ENCODE results near the gene CERKL.

CERKL gene

DNA sequence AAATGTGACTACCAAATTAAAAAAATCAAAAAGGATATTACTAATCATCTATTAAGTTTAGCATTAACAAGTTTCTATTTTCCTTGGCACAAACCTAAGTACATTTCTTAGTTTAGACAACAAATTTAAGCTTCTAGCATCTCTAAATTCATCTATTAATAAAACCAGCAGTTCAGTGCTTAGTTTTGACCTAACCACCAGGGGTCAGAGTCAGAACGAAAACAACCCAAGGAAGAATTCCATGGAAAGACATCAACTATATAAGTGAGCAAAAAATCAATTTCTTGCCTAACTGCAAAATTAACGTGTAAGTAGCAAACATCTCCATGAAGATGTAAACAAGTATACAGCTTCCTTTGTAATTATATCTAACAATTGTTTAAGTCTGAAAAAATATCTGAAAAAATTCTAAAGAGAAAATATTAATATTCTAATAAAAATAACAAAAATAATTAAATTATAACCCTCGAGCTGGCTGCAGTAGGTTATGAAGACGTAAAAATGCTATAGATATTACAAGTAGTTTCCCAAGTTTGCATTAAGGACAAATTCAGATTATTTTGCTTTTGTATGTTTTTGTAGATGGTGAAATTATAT is 83.7 kb downstream of the CERKL start:
- DNase-seq = peak; percentile 69

DNA sequence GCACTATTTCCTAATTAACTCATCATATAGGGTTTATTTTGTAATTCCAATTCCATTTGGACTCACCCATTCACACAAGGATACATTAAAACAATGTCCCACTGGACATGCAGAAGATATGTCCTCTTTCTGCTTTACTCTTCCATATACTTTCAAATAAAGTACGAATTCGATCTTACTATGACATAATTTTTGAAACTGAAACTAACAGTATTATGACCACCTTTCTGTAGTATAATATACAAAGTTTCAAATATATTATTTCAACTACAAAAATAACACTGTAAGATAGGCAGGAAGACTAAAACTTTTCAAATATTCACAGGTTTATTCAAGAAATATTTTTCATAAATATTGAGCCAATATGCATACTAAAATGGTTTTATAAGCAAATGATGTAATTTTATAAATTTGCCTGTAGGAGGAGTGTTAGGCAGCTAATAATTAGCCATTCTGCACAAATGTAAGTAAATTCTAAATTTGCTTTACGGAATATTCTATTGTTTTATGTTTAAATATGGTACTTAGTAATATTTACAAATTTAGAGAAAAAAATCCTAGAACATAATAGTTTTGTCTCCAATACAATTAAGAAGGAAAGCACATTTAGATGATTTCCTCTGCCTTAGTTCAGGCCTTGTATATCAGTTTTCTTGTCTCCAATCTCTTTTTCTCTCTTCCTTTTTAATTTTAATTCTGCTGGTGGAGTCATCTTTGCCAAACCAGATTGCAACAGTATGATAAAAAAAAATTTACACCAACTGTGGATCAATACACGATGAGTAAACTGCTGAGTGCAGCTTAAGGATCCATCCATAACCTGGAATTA is 85.9 kb downstream of the CERKL start:
- DNase-seq = peak; percentile 9

DNA sequence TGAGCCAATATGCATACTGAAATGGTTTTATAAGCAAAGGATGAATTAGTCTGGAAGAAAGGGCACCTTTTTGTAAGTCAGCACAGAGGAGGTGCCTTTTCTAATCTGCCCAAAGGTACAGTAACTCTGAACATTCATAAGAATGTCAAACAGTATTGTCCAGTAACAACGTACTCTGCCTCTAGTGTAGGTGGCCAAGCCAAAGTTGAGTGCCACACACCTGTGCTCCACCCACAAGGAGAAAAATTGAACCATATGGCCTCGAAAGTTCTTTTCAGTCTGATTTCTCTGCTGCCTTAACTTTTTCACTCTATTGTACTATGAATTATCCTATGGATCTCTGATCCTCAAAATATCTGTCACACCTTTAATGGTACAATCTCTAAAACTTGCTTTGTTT is 86.8 kb downstream of the CERKL start:
- no peak for DNase-seq

DNA sequence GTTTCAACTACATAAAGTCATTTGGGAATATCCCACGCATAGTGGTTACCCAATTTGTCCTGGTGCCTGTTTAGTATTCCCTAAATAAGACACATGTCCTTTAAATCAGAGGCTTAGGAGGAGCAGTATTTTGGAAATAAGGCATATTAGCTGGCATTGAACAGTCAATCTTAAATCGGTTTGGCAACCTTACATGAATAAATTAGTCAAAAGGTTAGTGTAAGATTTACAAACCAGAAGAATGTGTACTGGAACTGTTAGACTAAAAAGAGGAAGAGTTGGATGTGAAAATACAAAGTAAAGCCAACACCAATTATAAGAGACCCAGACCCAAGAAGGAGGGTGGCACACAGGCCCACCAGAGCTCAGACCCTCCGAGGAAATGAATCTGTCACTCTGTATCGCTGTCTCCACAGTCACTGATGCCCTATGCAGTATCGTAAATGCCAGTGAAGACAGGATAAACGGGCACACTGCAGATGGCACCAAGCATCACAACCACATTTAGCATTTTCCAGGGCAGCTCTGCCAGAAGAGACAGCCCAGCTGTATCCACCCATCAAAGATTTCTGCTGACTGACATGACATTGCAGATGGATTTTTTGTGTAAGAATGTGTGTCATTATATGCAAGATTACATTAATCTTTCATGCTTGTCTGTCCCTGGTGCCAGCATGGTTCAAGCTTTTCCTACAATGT is 90.4 kb downstream of the CERKL start:
- peak; percentile 32 for DNase-seq

DNA sequence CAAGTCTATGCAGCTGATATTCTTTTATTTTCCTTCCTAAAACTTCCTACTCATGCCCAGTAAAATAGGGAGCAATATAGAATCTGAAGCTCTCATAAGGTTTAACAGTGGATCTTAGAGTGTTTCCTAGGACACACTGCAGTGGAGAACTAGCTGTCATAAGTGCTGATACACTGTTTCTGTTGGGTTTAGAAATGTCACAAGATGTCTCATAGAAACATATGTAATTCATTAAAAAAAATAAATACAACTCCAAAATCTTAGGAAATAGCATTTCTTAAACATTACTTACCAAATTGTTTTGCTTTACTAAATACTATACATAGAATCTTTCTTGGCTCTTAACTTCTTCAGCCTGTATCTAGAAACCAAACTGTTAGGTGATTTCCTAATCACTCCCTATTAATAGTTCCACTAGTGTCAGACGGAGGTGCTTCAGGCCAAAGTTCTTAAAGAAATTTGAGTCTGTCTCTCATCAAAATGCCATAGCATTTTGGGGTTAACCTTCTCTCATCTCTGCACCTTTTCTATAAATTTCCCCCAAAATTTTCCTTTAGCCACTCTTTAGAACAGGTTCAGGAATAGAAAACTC is 93.7 kb downstream of the CERKL start:
- no peak for DNase-seq

DNA sequence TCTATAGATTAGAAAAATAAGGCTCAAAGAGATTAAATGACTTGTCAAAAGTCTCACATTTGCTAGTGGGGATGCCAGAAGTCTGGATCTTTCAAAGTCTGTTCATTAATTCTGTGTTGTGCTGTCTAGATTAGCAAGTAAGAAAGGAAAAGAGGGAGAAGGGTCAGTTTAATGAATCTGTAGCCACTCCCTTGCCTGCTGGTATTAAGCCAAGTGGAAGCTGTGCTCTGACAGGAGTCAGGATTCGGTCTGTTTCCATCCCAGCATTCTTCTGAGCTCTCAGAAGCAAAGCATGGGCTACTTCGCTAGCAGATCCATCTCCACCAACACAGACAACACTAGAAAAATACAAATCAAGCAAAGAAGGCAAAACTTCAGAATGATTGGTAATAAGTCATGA is 98.5 kb downstream of the CERKL start:
- DNase-seq = no peak

DNA sequence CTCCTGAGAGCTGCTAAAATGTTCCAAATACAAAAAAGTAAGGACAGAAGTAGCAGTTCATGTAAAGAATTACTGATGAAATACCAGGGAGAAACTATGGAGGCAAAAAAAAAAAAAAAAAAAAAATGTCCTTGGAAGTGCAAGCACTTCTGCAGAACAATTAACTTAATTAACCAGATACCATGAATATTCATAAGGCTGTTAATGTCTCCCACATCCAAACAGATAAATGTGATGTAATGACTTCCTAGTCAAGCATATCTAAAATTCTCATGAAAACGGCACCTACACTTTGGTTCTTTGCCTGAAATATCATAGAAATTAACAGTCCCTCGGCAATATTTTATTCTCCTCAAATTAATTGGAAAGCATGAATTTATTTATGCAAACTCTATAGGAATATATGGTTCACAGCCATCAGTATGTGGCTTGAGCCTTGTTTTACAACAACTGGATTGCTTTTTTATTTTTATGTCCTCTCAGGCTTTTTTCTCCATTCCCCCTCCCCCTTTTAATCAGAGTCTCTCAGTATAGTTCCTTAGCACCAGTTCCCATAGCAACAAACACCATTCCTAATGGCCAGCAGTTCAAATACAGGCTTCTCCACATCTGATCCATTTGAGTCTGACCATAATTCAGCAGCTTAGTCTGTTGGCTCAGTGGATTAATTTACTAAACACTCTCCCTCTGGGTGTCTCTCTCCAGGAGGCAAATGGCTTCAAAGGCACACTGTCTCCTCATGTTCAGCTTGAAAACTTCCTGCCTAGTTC is 102.7 kb downstream of the CERKL start:
- no peak for DNase-seq

DNA sequence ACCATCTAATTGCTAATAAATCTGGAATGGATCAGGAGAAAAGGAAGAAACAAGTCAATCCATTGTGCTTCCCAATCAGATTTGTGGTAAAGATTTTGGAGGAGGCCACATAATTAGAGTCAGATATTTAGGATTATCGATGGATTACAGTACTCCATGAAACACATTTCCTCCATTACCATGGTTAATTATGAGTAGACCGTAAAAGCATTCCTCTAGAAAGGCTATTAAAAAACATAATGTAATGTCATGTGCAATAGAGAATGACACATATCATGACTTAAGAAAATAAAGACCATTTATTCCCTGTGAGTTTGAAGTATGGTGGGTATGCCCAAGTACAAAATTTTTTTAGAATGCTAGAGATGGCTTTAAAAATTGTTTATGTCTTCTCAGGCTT is 103.7 kb downstream of the CERKL start:
- no peak for DNase-seq

DNA sequence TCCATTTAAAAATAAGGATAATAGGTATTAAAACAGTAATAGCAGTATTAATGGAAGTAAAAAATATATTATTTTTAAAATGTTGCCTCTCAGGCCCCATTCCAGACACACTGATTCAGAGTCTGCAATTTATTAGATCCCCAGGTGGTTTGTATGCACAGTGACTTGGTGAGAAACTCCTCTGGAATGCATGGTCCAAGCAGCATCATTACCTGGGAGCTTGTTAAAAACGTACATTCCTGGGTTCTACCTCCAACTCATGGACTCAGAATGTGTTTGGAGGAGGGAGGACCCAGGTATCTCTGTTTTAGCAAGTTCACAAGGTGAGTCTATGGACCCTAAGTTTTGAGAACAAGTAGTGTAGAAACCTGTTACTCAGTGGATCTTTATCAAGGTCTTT is 104.1 kb downstream of the CERKL start:
- DNase-seq = no peak

DNA sequence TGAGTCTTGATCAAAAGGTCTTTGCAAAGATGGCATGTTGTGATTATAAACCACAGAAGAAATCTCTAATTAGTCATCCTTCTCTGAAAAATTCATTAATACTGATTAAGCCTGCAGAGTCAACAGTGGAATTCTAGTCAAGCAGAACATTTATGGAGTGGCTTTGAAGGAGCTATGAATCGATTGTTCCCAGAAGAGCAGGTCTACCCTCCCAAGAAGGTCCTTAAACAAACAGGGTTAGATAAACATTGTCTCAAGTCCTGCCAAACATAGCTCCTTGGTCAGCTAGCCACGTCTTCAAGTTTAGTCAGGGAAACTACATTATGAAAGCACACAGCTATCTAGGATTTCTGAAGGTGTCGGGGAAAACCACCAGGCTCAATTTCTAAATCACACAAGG is 110.8 kb downstream of the CERKL start:
- DNase-seq = no peak

DNA sequence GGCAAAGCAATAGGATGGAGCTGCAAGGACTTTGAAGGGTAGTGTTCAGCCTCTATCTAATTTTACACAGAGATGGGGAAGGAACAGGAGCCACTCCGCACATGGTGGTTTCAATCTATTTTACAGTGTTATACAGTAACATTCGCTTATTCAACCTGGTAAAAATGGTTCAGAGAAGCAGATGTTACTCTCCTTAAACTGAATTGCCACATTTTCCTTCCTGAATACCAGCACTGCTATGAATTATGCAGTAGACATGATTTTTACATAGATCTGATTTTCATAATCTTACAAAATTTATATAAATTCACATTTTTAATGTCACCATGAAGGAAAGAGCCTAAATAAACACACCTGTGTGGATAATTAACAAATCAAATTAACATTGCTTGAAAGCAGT is 114.7 kb downstream of the CERKL start:
- no peak for DNase-seq

DNA sequence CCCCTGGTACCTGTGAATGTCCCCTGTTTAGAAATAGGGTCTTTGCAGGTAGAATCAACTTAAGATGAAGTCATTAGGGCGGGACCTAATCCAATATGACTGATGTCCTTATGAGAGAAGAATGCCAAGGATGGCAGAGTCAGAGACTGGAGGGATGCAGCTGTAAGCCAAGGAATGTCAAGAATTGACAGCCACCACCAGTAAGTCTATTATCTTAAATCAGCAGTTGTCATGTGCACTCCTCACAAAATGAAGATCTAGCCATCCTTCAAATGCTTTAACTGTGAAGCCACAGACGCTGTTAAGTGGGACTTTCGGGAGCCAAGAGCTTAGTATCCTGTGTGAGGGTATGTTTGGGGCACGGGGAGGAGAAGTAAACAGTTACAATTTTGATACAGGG is 116.5 kb downstream of the CERKL start:
- no peak for DNase-seq

DNA sequence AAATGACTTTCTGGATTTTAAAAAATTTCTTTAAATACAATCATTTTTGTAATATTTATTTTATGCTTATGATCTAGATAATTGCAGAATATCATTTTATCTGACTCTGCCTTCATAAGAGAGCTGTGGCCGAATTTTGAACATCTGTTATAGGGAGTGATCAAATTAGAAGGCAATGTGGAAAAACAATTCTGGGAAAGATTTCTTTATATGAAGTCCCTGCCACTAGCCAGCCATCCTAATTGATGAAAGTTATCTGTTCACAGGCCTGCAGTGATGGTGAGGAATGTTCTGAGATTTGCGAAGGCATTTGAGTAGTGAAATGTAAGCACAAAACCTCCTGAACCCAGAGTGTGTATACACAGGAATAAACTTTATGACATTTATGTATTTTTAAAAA is 120.2 kb downstream of the CERKL start:
- DNase-seq = no peak

DNA sequence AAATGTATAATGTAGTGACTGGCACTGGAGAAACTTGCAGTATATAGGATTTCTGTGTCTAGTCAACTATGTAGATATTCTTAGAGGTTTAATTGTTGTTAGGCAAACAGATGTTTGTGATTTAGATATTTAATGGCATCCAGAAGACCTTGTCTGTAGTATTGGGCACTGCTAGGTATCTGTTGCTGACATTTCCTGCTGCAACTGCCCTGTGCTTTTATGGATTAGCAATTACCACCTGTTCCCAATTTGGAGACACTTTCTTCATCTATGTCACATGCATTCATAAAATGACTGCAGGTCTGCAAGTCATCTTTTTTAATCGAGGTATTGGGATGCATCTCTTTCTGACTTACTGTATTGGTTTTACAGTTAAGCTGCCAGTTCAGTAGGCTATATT is 128.5 kb downstream of the CERKL start:
- no peak for DNase-seq

DNA sequence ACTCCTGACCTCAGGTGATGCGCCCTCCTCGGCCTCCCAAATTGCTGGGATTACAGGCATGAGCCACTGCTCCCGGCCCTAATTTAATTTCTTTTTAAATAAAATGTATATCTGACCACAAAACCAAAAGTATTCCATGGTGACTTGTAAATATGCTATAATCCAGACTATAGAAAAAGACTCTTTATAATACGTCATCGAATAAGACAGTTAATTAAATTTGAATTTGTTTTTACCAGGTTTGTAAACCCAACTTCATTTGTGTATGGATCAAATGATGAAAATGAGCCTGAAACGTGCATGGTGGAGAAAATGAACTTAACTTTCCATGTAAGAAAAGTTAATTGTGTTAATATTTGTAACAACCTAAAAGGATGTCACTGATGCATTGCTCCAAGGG is 129.8 kb downstream of the CERKL start:
- DNase-seq = no peak

DNA sequence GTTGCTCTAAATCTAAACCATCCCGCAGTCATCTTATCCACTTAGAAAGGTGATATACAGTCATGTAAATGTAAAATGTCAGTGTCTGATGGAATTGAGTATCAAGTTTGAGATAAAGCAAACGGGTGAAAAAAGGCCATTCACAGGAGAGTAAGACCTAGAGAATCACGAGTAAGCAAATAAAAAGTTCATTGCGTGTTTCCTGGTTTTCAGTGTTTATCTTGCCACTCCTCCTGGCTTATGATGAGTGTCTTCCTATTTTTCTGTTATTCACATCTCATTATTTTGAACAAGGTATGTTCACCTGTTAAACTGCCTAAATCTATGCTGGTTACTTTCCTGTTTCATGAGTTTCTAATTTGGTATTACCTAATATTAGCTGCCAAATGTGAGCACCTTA is 130.9 kb downstream of the CERKL start:
- no peak for DNase-seq

DNA sequence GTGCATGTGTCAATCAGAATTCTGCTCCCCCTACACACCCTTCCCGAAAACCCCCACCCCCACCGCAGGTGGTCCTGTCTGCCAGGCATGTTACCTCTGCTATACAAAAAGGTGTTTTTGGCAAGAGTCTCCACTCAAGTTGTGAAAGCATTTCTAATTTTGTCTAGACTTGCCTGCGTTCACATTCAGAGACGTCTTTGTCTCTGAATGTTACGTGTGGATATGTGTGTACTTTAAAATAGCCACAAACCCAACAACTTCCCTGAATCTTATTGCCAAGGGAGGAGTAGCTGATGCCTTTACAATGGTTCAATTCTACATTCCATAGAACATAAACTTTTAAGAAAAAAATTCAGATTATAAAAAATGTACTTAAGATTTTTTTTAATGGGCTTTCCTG is 133.1 kb downstream of the CERKL start:
- no peak for DNase-seq

DNA sequence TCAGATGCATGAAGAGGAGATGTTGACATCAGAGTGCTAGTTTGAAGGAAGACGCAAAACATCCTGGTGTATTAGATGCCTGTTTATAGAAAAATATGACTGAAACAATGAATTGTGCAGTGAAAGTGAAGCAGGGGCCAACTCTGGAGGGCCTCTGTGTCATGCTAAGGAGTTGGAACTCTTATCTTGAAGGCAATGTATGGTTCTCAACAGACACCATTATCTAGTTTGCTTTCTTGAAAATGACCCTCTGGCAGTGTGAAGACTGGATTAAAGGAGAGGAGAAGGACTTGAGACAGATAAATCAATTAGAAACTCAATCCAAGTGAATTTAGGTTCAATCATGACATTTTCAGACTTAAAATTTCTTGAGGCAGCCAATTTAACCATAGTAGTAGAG is 136.7 kb downstream of the CERKL start:
- DNase-seq = no peak

DNA sequence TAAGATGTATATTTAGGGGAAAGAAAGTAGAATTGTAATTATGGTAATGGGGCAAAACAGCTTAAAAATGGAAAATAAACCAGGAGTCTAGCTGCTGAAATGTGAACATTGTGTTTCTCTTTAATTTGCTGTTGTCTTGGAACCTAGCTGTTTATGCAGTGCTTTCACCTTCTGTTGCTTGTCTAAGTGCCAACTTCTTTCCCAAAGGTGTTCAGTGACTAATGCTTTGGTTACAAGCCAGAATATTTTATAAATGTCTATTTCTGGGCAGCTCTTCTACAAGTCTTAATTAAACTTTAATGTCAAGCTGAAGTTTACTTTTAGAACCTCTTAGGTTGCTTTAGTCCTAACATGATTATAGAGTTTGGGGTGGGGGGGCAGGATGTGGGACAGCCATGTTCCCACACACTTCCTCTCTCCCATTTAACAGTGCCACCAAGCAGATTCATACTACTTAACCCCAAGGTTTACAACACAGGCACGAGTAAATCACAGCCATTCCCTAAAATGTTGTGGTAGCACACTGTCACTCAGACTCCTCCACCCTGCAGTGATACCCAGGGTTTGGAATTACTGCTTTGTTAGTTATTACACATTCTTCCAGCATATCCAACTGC is 139.1 kb downstream of the CERKL start:
- DNase-seq = peak; percentile 67

DNA sequence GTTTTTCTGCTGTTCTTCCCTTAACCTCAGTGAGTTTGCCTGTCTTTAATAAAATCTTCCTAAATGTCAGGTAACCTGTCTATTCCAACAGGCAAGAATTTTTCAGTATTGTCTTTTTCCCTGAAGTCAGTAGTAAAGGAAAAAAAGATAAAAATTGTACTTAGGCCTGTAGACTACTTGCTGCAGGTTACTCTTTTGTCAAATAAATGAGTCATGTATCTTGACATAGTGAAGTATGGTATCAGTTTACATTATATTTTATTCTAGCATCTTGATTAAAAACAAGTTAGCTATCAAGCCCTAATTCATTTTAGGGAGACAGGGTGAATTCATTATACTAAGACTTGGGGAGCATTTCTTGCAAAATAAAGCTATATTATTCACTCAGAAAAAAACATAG is 139.9 kb downstream of the CERKL start:
- DNase-seq = no peak

DNA sequence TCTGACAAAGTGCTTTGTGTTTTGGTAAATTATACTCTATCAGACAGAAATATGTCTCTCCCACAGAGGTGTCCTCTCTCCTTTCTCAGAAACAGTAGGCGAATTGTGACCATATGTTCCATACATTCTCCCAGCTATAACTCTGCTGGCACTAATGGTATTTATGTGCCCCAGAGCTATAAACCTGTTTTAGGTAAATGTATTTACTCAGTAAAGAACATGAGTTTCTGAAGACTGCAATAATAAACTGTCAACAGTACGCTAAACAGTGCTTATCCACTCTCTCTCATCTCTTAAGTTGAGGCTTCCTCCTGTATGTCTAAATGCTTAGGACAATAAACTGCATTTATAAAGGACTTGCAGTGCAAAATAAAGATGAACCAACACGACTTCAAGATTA is 141.2 kb downstream of the CERKL start:
- DNase-seq = no peak

DNA sequence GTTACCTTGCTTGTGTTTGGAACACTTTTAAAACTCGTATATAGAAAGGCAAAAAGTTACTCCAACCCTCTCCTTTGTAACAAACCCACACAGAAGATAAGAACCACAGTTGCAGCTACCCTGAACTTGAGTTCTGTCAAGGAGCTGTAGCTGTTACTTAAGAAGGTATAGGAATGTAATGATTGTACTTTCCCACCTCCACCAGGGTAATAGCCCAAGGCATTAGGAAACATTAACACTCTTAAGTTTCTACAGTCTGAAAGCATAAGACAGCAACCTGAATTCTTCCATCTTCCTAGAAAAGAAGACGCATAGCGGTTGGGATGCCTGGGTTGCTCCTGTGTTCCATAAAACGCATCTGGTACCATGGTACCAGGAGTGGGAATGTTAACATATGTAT is 156.7 kb downstream of the CERKL start:
- DNase-seq = no peak

DNA sequence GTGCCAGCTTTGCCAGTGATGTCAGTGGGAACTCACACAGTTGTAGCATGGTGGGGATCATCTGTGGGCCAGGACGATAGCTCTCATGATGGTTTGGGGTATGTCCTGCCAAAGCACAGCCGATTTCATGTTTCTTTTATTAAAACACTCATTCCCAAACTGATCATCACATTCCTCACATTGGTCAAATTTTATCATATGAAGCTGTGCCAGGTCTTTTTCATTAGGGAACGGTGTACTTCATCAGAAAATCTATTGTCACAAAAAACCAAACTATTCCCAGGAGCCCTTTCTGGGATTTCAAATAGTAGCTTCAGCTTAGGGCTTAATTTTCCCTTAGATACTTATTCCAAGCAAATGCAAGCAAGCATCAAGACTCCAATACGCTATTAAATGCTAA is 157.7 kb downstream of the CERKL start:
- no peak for DNase-seq
